ENCODE data around the gene CNPY3. TPM values are rescaled to one million over a fixed set of nuclear protein-coding genes. Genes with fewer than 3 reads are reported as not detected.

Gene CNPY3
- total RNA-seq, 1 donor from 2014 or later = 61.3 TPM

DNA sequence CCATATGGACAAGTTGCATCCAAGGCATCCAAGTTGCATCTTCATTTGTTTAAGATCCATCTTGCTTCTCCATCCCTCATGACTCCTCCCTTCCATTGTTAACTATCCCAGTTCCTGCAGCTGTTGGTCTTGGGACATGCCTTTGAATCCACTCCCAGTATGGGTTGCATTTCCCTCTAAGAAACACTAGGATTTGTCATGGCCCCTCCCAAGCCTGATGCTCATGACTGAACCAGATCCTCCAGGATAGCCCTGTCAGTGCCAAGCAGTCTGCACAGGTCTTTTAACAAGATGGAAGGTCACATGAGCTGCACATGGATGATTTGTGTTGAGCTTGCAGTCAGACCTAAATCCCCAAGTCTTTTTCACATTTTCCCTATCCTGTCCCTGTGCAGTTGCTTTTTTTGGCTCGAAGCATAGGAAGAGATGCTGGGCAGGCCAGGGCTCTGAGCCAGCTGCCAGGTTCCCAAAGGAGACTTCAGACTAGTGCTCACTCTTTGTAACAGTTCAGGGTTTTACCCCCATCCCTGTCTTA, 59.3 kb downstream of the CNPY3 start:
- Mint-ChIP-seq H3K4me1 (peaks cover 40% of the 10 kb centered on the region), H3K27me3 (ENCODE audit: low read depth) (no peaks in the 10 kb centered on the region), H3K36me3 (ENCODE audit: low read depth) (peaks cover under 1% of the 10 kb centered on the region), H3K4me3 (peak overlapping the region; percentile 91), H3K27ac (ENCODE audit: unreplicated experiment) (no peak overlapping the region), H3K9me3 (no peaks in the 10 kb centered on the region)
- no peak for DNase-seq (ENCODE audit: low read depth, low spot score)
- TF ChIP-seq, protein P1, sequence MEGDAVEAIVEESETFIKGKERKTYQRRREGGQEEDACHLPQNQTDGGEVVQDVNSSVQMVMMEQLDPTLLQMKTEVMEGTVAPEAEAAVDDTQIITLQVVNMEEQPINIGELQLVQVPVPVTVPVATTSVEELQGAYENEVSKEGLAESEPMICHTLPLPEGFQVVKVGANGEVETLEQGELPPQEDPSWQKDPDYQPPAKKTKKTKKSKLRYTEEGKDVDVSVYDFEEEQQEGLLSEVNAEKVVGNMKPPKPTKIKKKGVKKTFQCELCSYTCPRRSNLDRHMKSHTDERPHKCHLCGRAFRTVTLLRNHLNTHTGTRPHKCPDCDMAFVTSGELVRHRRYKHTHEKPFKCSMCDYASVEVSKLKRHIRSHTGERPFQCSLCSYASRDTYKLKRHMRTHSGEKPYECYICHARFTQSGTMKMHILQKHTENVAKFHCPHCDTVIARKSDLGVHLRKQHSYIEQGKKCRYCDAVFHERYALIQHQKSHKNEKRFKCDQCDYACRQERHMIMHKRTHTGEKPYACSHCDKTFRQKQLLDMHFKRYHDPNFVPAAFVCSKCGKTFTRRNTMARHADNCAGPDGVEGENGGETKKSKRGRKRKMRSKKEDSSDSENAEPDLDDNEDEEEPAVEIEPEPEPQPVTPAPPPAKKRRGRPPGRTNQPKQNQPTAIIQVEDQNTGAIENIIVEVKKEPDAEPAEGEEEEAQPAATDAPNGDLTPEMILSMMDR (conservative IDR thresholded peaks at IDR 0.05) = no peak

Other genes with a start within 250 kb of the CNPY3 start
- not detected in 2 replicates for gene PRPH2, start 206.9 kb upstream of the CNPY3 start, total RNA-seq
- gene TBCC, start 183.4 kb upstream of the CNPY3 start, total RNA-seq = 21.7 and 23.2 TPM in 2 replicates
- gene BICRAL, start 147.4 kb upstream of the CNPY3 start, total RNA-seq = 6.2 and 6.7 TPM in 2 replicates
- 103 and 105 TPM in 2 replicates for gene RPL7L1, start 49.9 kb upstream of the CNPY3 start, total RNA-seq
- not detected in 2 replicates for gene PTCRA, start 13.4 kb upstream of the CNPY3 start, total RNA-seq
- gene GNMT, start 31.3 kb downstream of the CNPY3 start, total RNA-seq = 1.5 and 1.8 TPM in 2 replicates
- 21.7 and 22.5 TPM in 2 replicates for gene PEX6, start 49.7 kb downstream of the CNPY3 start, total RNA-seq
- gene PPP2R5D, start 55.1 kb downstream of the CNPY3 start, total RNA-seq = 67.5 and 67.6 TPM in 2 replicates
- gene MEA1, start 84.5 kb downstream of the CNPY3 start, total RNA-seq = 94.7 and 102 TPM in 2 replicates
- 105 and 109 TPM in 2 replicates for gene KLHDC3, start 84.8 kb downstream of the CNPY3 start, total RNA-seq
- 89.1 and 93.4 TPM in 2 replicates for gene RRP36, start 92.1 kb downstream of the CNPY3 start, total RNA-seq
- gene CUL7, start 124.4 kb downstream of the CNPY3 start, total RNA-seq = 40.6 and 42.9 TPM in 2 replicates
- gene MRPL2, start 130.0 kb downstream of the CNPY3 start, total RNA-seq = 45.7 and 56.8 TPM in 2 replicates
- gene KLC4, start 130.2 kb downstream of the CNPY3 start, total RNA-seq = 16.7 and 20.3 TPM in 2 replicates
- 101 and 106 TPM in 2 replicates for gene PTK7, start 146.8 kb downstream of the CNPY3 start, total RNA-seq
- gene SRF, start 241.8 kb downstream of the CNPY3 start, total RNA-seq = 37.5 and 37.8 TPM in 2 replicates